HCT116 (cell line): ENCODE data around the gene ZNF561.
"Not testable (repeated sequence)": the region's sequence is repeated elsewhere in the genome, so short reads cannot be mapped to it uniquely, and the experiment has no call there.

Experiments
- CTCF ChIP-seq, 3 experiments: fragments of 200-600 bp in 1 of 3; sonication (generic) in 1 of 3; IDR thresholded peaks in 2 of 3; conservative IDR thresholded peaks in 1 of 3; 2 replicates each; pipeline ENCODE4 v1.5.1; 2012 to 2017; ENCODE audit warnings: low read depth in 2 of 3, low read length in 2 of 3, antibody characterized with exemption in 1 of 3, borderline replicate concordance in 1 of 3, control low read depth in 1 of 3, mild to moderate bottlenecking in 1 of 3, mixed read lengths in 1 of 3, mixed run types in 1 of 3, moderate library complexity in 1 of 3; ENCODE audit not compliant: insufficient read depth in 1 of 3
- EGR1 ChIP-seq: IDR thresholded peaks from 2 replicates; pipeline ENCODE4 v1.6.1; 2012; ENCODE audit warnings: low read depth
- EZH2 ChIP-seq: fragments of 200-600 bp; sonication (generic); IDR thresholded peaks from 2 replicates; pipeline ENCODE4 v1.6.1; 2017; ENCODE audit warnings: antibody characterized with exemption, mixed run types
- EZH2phosphoT487 ChIP-seq: fragments of 200-600 bp; IDR thresholded peaks from 2 replicates; pipeline ENCODE4 v1.6.1; 2018; ENCODE audit warnings: antibody characterized with exemption, borderline replicate concordance
- FOSL1 ChIP-seq: IDR thresholded peaks from 2 replicates; pipeline ENCODE4 v1.6.1; 2012; ENCODE audit warnings: low read depth
- POLR2A ChIP-seq: IDR thresholded peaks from 2 replicates; pipeline ENCODE4 v1.7.0; 2011; ENCODE audit warnings: borderline replicate concordance; ENCODE audit not compliant: insufficient read depth, insufficient read length; ENCODE audit errors: extremely low read depth
- POLR2AphosphoS5 ChIP-seq: IDR thresholded peaks from 2 replicates; pipeline ENCODE4 v1.6.1; 2011; ENCODE audit warnings: mild to moderate bottlenecking, low read depth, low read length, moderate library complexity
- REST ChIP-seq: IDR thresholded peaks from 2 replicates; pipeline ENCODE4 v1.6.1; 2012; ENCODE audit warnings: low read depth
- SRF ChIP-seq: IDR thresholded peaks from 2 replicates; pipeline ENCODE4 v1.6.1; 2012; ENCODE audit warnings: low read depth
- TCF7L2 ChIP-seq: IDR thresholded peaks from 2 replicates; pipeline ENCODE4 v1.7.0; 2011; ENCODE audit warnings: borderline replicate concordance, inconsistent platforms; ENCODE audit not compliant: insufficient read depth, insufficient read length; ENCODE audit errors: extremely low read depth
- ZBTB33 ChIP-seq: IDR thresholded peaks from 2 replicates; pipeline ENCODE4 v1.6.1; 2011; ENCODE audit warnings: mild to moderate bottlenecking, low read length, moderate library complexity; ENCODE audit not compliant: insufficient replicate concordance; ENCODE audit errors: extremely low read depth
- ZNF274 ChIP-seq: fragments of 200-500 bp; sonication (Bioruptor generic); IDR thresholded peaks from 2 replicates; pipeline ENCODE4 v1.6.1; 2014; ENCODE audit warnings: mild to moderate bottlenecking, low read depth, low read length, inconsistent platforms

- TF ChIP-seq POLR2A; EZH2; POLR2AphosphoS5; CTCF (IDR thresholded peaks at IDR 0.05 in 2 of 3, conservative IDR thresholded peaks at IDR 0.05 in 1 of 3; ENCODE audit: borderline replicate concordance in 1 of 3, insufficient read depth in 1 of 3, low read depth in 2 of 3, low read length in 2 of 3); SRF; ZBTB33; TCF7L2; EGR1; EZH2phosphoT487; REST; FOSL1: not testable (repeated sequence)
- peak; percentile 33; the same call in 1 of the 2 replicates for TF ChIP-seq ZNF274
These were observed 32.1 kb upstream of the ZNF561 start for GRCh38 chr19:9653066-9653555.
